Hepatocyte (in vitro differentiated cells): ENCODE data around the gene RASGRF2. TPM values are rescaled to one million over a fixed set of nuclear protein-coding genes. Genes with fewer than 3 reads are reported as not detected.
"Not testable (repeated sequence)": the region's sequence is repeated elsewhere in the genome, so short reads cannot be mapped to it uniquely, and the experiment has no call there.

ENCODE experiments used
- DNase-seq: peaks from one replicate; pipeline ENCODE4 v3.0.0-alpha.2; 2016; ENCODE audit warnings: low spot score
- H2AFZ ChIP-seq: fragments of 200-600 bp; sonication (generic); 2 replicates; pipeline ENCODE4 v1.6.0; 2016; ENCODE audit warnings: antibody characterized with exemption, mild to moderate bottlenecking
- H3K27ac ChIP-seq: fragments of 200-600 bp; sonication (generic); 2 replicates; pipeline ENCODE4 v1.5.1; 2016; ENCODE audit warnings: mild to moderate bottlenecking
- H3K27me3 ChIP-seq: fragments of 200-600 bp; sonication (generic); 2 replicates; pipeline ENCODE4 v1.6.1; 2016
- H3K36me3 ChIP-seq: fragments of 200-600 bp; sonication (generic); replicated peaks from 2 replicates; pipeline ENCODE4 v1.5.1; 2016; ENCODE audit warnings: low read depth; ENCODE audit not compliant: insufficient read depth
- H3K4me1 ChIP-seq: fragments of 200-600 bp; sonication (generic); 2 replicates; pipeline ENCODE4 v1.5.1; 2016; ENCODE audit warnings: mild to moderate bottlenecking, moderate library complexity; ENCODE audit not compliant: insufficient read depth
- H3K4me2 ChIP-seq: fragments of 200-600 bp; sonication (generic); 2 replicates; pipeline ENCODE4 v1.6.0; 2016
- H3K4me3 ChIP-seq: fragments of 200-600 bp; sonication (generic); 2 replicates; pipeline ENCODE4 v1.5.1; 2016; ENCODE audit warnings: mild to moderate bottlenecking
- H3K79me2 ChIP-seq: fragments of 200-600 bp; sonication (generic); 2 replicates; pipeline ENCODE4 v1.6.0; 2017; ENCODE audit warnings: mild to moderate bottlenecking
- H3K9me2 ChIP-seq: fragments of 200-600 bp; sonication (generic); replicated peaks from 2 replicates; pipeline ENCODE4 v1.6.0; 2017; ENCODE audit warnings: mild to moderate bottlenecking; ENCODE audit not compliant: insufficient read depth
- H3K9me3 ChIP-seq: fragments of 200-600 bp; sonication (generic); 2 replicates; pipeline ENCODE4 v1.5.1; 2016; ENCODE audit warnings: low read depth, mild to moderate bottlenecking
- H4K20me1 ChIP-seq: fragments of 200-600 bp; sonication (generic); 2 replicates; pipeline ENCODE4 v1.6.0; 2016; ENCODE audit warnings: mild to moderate bottlenecking; ENCODE audit not compliant: insufficient read depth, poor library complexity, severe bottlenecking
- EZH2 ChIP-seq: fragments of 200-600 bp; sonication (generic); IDR thresholded peaks from 2 replicates; pipeline ENCODE4 v1.6.1; 2016; ENCODE audit warnings: antibody characterized with exemption, mild to moderate bottlenecking, borderline replicate concordance
- EZH2phosphoT487 ChIP-seq: fragments of 200-600 bp; sonication (generic); IDR thresholded peaks from one replicate; pipeline ENCODE4 v1.6.1; 2018; ENCODE audit warnings: antibody characterized with exemption, mild to moderate bottlenecking, low read depth, moderate library complexity; ENCODE audit not compliant: unreplicated experiment, severe bottlenecking
- WGBS: methylation state at CpG from one replicate; pipeline ENCODE4 v1.1.6; 2016; ENCODE audit warnings: low lambda C conversion rate; ENCODE audit errors: missing lambda C conversion rate; 5-methylcytosine and 5-hydroxymethylcytosine counted together
- polyA plus RNA-seq: library from polyadenylated mRNA; unstranded; fragments of >200 nt; fragmentation: Nextera tagmentation; extraction: Ambion mirVana; gene quantifications from 2 replicates; pipeline ENCODE4 v1.2.1, GENCODE V29; 2016
- total RNA-seq: library from RNA; depleted of rRNA; stranded (reverse); fragments of >200 nt; gene quantifications from 2 replicates; pipeline ENCODE4 v1.2.3, GENCODE V29; 2014
- TF ChIP-seq, protein P1 (sequence below): fragments of 200-600 bp; sonication (generic); IDR thresholded peaks from 2 replicates; pipeline ENCODE4 v1.5.1; 2016; ENCODE audit warnings: antibody characterized with exemption, mild to moderate bottlenecking; ENCODE audit not compliant: poor library complexity

The RASGRF2 gene
- total and polyA plus RNA-seq, 2 experiments from 2014 or later = 2.0 to 3.3 TPM

DNA sequence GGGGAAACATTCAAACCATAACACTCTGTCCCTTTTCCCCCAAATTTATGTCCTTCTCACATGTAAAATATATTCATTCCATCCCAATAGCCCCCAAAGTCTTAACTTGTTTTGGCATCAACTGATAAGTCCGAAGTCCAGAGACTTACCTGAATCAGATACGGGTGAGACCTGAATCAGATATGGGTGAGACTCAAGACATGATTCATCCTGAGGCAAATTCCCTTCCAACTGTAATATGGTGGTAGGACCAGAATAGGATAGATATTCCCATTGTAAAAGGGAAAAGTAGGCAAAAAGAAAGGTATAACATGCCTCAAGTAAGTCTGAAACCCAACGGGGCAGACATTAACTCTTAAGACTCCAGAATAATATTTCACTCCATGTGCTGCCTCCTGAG lies 157.4 kb downstream of the RASGRF2 start:
- Histone ChIP-seq H3K9me2 (no peaks in the 10 kb centered on the region), H3K4me3 (no peak overlapping the region)
- 80% methylated on average over 3 of the region's 3 CpGs for WGBS

DNA sequence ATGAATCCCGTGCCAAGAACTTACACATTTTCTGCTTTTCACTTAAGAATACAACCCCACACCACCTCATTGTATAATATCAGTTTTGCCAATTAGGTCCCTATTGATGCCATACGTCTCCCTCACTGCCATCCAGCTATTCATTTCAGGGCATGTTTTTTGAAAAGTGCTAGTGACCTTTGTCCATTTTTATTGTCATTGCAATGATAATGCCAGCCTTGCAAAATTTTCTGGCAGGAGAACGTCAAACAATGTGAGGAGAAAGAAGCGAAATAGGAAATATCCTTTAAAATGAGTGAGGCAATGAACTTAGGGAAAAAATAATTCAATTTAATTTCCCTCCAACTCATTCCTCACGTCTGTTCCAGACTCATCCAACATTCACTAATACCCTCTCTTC lies 161.1 kb downstream of the RASGRF2 start:
- no peak overlapping the region for H3K4me3 ChIP-seq
- TF ChIP-seq EZH2phosphoT487 (no peak), EZH2 (no peak)
- TF ChIP-seq, protein P1, sequence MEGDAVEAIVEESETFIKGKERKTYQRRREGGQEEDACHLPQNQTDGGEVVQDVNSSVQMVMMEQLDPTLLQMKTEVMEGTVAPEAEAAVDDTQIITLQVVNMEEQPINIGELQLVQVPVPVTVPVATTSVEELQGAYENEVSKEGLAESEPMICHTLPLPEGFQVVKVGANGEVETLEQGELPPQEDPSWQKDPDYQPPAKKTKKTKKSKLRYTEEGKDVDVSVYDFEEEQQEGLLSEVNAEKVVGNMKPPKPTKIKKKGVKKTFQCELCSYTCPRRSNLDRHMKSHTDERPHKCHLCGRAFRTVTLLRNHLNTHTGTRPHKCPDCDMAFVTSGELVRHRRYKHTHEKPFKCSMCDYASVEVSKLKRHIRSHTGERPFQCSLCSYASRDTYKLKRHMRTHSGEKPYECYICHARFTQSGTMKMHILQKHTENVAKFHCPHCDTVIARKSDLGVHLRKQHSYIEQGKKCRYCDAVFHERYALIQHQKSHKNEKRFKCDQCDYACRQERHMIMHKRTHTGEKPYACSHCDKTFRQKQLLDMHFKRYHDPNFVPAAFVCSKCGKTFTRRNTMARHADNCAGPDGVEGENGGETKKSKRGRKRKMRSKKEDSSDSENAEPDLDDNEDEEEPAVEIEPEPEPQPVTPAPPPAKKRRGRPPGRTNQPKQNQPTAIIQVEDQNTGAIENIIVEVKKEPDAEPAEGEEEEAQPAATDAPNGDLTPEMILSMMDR = no peak
- H3K27ac ChIP-seq = no peak overlapping the region
- WGBS = 76% methylated on average over 5 of the region's 5 CpGs
- no peak overlapping the region for H2AFZ ChIP-seq
- no peaks in the 10 kb centered on the region for H3K27me3 ChIP-seq
- no peak for DNase-seq
- H4K20me1 ChIP-seq = no peaks in the 10 kb centered on the region
- no peaks in the 10 kb centered on the region for H3K9me3 ChIP-seq
- H3K9me2 ChIP-seq = no peaks in the 10 kb centered on the region
- H3K36me3 ChIP-seq = no peaks in the 10 kb centered on the region
- H3K79me2 ChIP-seq = no peaks in the 10 kb centered on the region
- no peaks in the 10 kb centered on the region for H3K4me1 ChIP-seq
- no peak overlapping the region for H3K4me2 ChIP-seq

More for the DNA sequence above, 157.4 kb downstream of the RASGRF2 start:
- H3K27me3 ChIP-seq = no peaks in the 10 kb centered on the region
- no peaks in the 10 kb centered on the region for H3K9me3 ChIP-seq
- no peaks in the 10 kb centered on the region for H4K20me1 ChIP-seq
- no peak for DNase-seq
- H3K36me3 ChIP-seq = no peaks in the 10 kb centered on the region
- H2AFZ ChIP-seq = no peak overlapping the region
- H3K4me2 ChIP-seq = no peak overlapping the region
- H3K79me2 ChIP-seq = no peaks in the 10 kb centered on the region
- H3K4me1 ChIP-seq = no peaks in the 10 kb centered on the region
- TF ChIP-seq, protein P1 = no peak
- TF ChIP-seq EZH2phosphoT487 (no peak), EZH2 (no peak)
- no peak overlapping the region for H3K27ac ChIP-seq

DNA sequence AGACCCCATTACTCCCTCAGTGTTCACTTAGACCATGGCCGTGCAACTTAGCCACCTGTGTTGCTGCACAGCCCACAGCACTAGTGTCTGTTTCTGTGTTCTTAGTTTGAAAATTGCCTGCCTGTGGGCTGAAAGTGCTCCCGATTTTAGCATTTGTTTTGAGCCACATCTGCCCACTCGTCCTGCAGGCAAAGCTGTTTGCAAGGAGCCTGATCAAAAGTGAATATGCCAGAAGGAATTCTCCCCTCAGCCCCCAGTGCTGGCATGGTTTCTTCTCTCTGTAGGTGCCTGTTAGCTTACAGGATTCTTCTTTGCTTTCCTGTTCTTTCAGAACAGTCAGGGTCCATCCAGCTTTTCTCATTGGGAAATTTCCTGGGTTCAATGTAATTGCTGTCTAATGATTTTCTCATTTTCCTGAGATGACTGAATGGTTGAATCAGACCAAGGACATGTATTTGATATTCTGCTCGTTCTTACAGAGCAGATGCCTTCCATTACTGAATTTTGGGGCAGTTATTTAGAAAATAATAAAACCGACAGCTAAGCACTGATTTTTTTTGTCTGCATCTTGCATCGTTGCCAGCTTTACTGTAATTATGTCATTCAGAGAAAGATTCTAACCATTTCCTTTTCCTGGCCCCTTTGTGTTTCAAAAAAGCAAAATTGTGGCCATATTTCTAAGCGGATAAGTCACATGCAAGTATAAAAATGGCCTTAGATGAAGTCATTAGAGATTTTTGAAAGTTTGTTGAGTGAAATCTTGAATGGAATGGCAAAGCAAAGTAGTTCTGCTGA lies 161.9 kb downstream of the RASGRF2 start:
- Histone ChIP-seq H3K36me3 (no peaks in the 10 kb centered on the region), H3K4me1 (no peaks in the 10 kb centered on the region), H2AFZ (no peak overlapping the region), H3K27ac (no peak overlapping the region), H3K27me3 (no peaks in the 10 kb centered on the region), H4K20me1 (no peaks in the 10 kb centered on the region), H3K79me2 (no peaks in the 10 kb centered on the region), H3K9me3 (no peaks in the 10 kb centered on the region), H3K4me3 (no peak overlapping the region), H3K9me2 (no peaks in the 10 kb centered on the region), H3K4me2 (no peak overlapping the region)
- no peak for DNase-seq
- TF ChIP-seq EZH2phosphoT487 (no peak), EZH2 (no peak)
- TF ChIP-seq, protein P1 = no peak
- 81% methylated on average over 7 of the region's 7 CpGs for WGBS

DNA sequence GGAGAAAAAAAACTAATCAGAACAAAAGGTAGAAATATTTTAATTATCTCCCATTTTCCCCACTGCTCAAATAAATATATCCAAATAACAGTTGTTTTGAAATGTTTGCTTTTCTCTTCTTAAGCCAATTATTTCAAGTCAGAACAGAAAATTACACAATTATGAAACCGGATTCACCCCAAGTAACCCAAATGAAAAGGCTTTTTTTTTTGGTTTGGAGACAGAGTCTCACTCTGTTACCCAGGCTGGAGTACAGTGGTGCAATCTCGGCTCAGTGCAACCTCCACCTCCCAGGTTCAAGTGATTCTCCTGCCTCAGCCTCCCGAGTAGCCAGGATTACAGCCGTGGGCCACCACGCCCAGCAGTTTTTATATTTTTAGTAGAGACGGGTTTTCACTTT lies 164.5 kb downstream of the RASGRF2 start:
- H2AFZ ChIP-seq, H3K9me3 ChIP-seq, DNase-seq, H3K4me1 ChIP-seq, H3K27ac ChIP-seq, H4K20me1 ChIP-seq, H3K27me3 ChIP-seq, H3K4me2 ChIP-seq, H3K36me3 ChIP-seq, H3K79me2 ChIP-seq, H3K4me3 ChIP-seq, H3K9me2 ChIP-seq: not testable (repeated sequence)
- WGBS = 90% methylated on average over 6 of the region's 6 CpGs
